ENCODE results near the gene SH3PXD2B.

DNA sequence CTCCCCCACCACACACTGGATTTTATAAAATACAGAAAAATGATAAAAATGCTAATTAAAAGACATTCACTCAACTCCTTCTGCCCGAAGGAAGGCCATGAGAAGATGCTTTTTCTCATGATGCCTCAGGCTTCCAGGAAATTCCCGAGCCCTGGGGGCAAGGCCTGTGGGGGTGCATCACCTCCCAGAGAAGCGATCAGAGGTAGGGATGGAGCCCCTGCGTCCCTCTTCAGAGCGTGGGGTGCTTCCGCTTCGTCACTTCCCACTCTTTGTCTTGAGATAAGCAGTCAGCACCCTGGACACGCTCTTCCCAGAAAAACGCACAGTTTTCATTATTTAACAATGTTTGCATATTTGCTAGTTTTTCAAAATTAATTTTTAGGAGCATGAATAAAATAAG lies 33.3 kb upstream of the SH3PXD2B start:
- TF ChIP-seq, protein P1, sequence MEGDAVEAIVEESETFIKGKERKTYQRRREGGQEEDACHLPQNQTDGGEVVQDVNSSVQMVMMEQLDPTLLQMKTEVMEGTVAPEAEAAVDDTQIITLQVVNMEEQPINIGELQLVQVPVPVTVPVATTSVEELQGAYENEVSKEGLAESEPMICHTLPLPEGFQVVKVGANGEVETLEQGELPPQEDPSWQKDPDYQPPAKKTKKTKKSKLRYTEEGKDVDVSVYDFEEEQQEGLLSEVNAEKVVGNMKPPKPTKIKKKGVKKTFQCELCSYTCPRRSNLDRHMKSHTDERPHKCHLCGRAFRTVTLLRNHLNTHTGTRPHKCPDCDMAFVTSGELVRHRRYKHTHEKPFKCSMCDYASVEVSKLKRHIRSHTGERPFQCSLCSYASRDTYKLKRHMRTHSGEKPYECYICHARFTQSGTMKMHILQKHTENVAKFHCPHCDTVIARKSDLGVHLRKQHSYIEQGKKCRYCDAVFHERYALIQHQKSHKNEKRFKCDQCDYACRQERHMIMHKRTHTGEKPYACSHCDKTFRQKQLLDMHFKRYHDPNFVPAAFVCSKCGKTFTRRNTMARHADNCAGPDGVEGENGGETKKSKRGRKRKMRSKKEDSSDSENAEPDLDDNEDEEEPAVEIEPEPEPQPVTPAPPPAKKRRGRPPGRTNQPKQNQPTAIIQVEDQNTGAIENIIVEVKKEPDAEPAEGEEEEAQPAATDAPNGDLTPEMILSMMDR (IDR thresholded peaks at IDR 0.05; ENCODE audit: insufficient read depth, low read length), result no peak
- TF ChIP-seq REST (IDR thresholded peaks at IDR 0.05; ENCODE audit: insufficient replicate concordance, low read depth) (no peak), SPI1 (IDR thresholded peaks at IDR 0.05; ENCODE audit: borderline replicate concordance, low read depth) (no peak), GABPA (IDR thresholded peaks at IDR 0.05; ENCODE audit: low read depth) (no peak)
